ENCODE measurements around the gene TIMM22. TPM values are rescaled to one million over a fixed set of nuclear protein-coding genes. Genes with fewer than 3 reads are reported as not detected.
A peak's percentile ranks its signal among the peaks of the same experiment; 100 is the strongest.

Gene TIMM22
- total RNA-seq, 1 donor, result 20.3 TPM

GRCh38 chr17:1022278-1023024, 25.5 kb downstream of the TIMM22 start:
- no peak for TF ChIP-seq CTCF (IDR thresholded peaks at IDR 0.05; ENCODE audit: insufficient read depth, low read depth, low read length)
- DNase-seq (ENCODE audit: low read depth), result no peak

GRCh38 chr17:1024076-1024475, 27.1 kb downstream of the TIMM22 start:
- no peak for TF ChIP-seq CTCF (IDR thresholded peaks at IDR 0.05; ENCODE audit: insufficient read depth, low read depth, low read length)
- no peak for DNase-seq (ENCODE audit: low read depth)
- H3K4me3 ChIP-seq (ENCODE audit: low read depth, low read length), result no peak overlapping the region

More at GRCh38 chr17:1022278-1023024, 25.5 kb downstream of the TIMM22 start:
- H3K4me3 ChIP-seq (ENCODE audit: low read depth, low read length), result no peak overlapping the region

GRCh38 chr17:1025733-1026598, 29.0 kb downstream of the TIMM22 start:
- no peak for DNase-seq (ENCODE audit: low read depth)
- H3K4me3 ChIP-seq (ENCODE audit: low read depth, low read length), result no peak overlapping the region
- TF ChIP-seq CTCF (IDR thresholded peaks at IDR 0.05; ENCODE audit: insufficient read depth, low read depth, low read length), result no peak

- no peak for DNase-seq (ENCODE audit: low read depth)
- no peak for TF ChIP-seq CTCF (IDR thresholded peaks at IDR 0.05; ENCODE audit: insufficient read depth, low read depth, low read length)
- H3K4me3 ChIP-seq (ENCODE audit: low read depth, low read length), result no peak overlapping the region
These were observed 29.7 kb downstream of the TIMM22 start for GRCh38 chr17:1026599-1026975.

GRCh38 chr17:1027044-1027443, 30.1 kb downstream of the TIMM22 start:
- no peak for DNase-seq (ENCODE audit: low read depth)
- no peak for TF ChIP-seq CTCF (IDR thresholded peaks at IDR 0.05; ENCODE audit: insufficient read depth, low read depth, low read length)
- H3K4me3 ChIP-seq (ENCODE audit: low read depth, low read length), result no peak overlapping the region

- no peak for TF ChIP-seq CTCF (IDR thresholded peaks at IDR 0.05; ENCODE audit: insufficient read depth, low read depth, low read length)
- DNase-seq (ENCODE audit: low read depth), result peak; percentile 85
- H3K4me3 ChIP-seq (ENCODE audit: low read depth, low read length), result no peak overlapping the region
These were observed 32.4 kb downstream of the TIMM22 start for GRCh38 chr17:1029196-1029921.
